WTC11 (cell line): Measurements from ENCODE around the gene HNF1B. TPM values are rescaled to one million over a fixed set of nuclear protein-coding genes. Genes with fewer than 3 reads are reported as not detected.

Source experiments
- ATAC-seq: fragments of 200-7000 bp; cut with Tn5 transposase; 2 replicates; pipeline ENCODE4 v1.10.0; 2021; ENCODE audit warnings: mild to moderate bottlenecking, moderate library complexity
- CTCF ChIA-PET: fragments of 300-600 bp; sonication (Branson Sonifier 250); formaldehyde crosslinking; loops from one replicate; lab custom pipeline; 2021; ENCODE audit warnings: antibody characterized with exemption; lab: Charles Lee
- POLR2A ChIA-PET: fragments of 350-600 bp; sonication (Branson Sonifier 250); formaldehyde crosslinking; loops from one replicate; lab custom pipeline; 2021; ENCODE audit warnings: antibody characterized with exemption; lab: Charles Lee
- DNase-seq: peaks from one replicate; pipeline ENCODE4 v3.0.0; 2021; ENCODE audit warnings: low spot score
- H3K27ac Mint-ChIP-seq: 2 replicates; pipeline ENCODE4 v1.8.0; 2021; ENCODE audit warnings: mixed read lengths
- H3K27me3 Mint-ChIP-seq: 2 replicates; pipeline ENCODE4 v1.8.0; 2021; ENCODE audit warnings: low read depth, mild to moderate bottlenecking, moderate library complexity, mixed read lengths
- H3K36me3 Mint-ChIP-seq: 2 replicates; pipeline ENCODE4 v1.8.0; 2021; ENCODE audit warnings: mixed read lengths
- H3K4me1 Mint-ChIP-seq: 2 replicates; pipeline ENCODE4 v1.8.0; 2022; ENCODE audit warnings: mixed read lengths
- H3K4me3 Mint-ChIP-seq: 2 replicates; pipeline ENCODE4 v1.8.0; 2021; ENCODE audit warnings: mild to moderate bottlenecking, moderate library complexity, mixed read lengths
- H3K9me3 Mint-ChIP-seq: 2 replicates; pipeline ENCODE4 v1.8.0; 2021; ENCODE audit warnings: mixed read lengths
- ATF3 ChIP-seq: sonication (generic); formaldehyde crosslinking; conservative IDR thresholded peaks from 2 replicates; pipeline ENCODE4 v1.8.1; 2022; ENCODE audit warnings: mild to moderate bottlenecking, missing genetic modification reagents
- ATF6 ChIP-seq: sonication (generic); formaldehyde crosslinking; IDR thresholded peaks from 2 replicates; pipeline ENCODE4 v1.8.1; 2023; ENCODE audit warnings: mild to moderate bottlenecking, missing genetic modification reagents
- CDX4 ChIP-seq: fragments of 250-450 bp; sonication (Bioruptor Pico); IDR thresholded peaks from 2 replicates; pipeline ENCODE4 v1.9.0; 2021; ENCODE audit warnings: moderate library complexity, mild to moderate bottlenecking, inconsistent platforms, borderline replicate concordance
- CREM ChIP-seq: sonication (generic); formaldehyde crosslinking; IDR thresholded peaks from 2 replicates; pipeline ENCODE4 v1.8.1; 2022; ENCODE audit warnings: mild to moderate bottlenecking, missing genetic modification reagents, moderate library complexity
- E2F1 ChIP-seq: sonication (generic); formaldehyde crosslinking; IDR thresholded peaks from 2 replicates; pipeline ENCODE4 v1.8.0; 2022; ENCODE audit warnings: mild to moderate bottlenecking, missing genetic modification reagents
- E2F5 ChIP-seq: sonication (generic); formaldehyde crosslinking; IDR thresholded peaks from 2 replicates; pipeline ENCODE4 v1.8.1; 2022; ENCODE audit warnings: mild to moderate bottlenecking, moderate library complexity, missing genetic modification reagents
- ERG ChIP-seq: fragments of 250-450 bp; sonication (Bioruptor Pico); IDR thresholded peaks from 2 replicates; pipeline ENCODE4 v1.8.0; 2021; ENCODE audit warnings: mild to moderate bottlenecking
- ESRRA ChIP-seq: sonication (generic); formaldehyde crosslinking; IDR thresholded peaks from 2 replicates; pipeline ENCODE4 v1.8.1; 2022; ENCODE audit warnings: mild to moderate bottlenecking, missing genetic modification reagents, borderline replicate concordance
- FOXJ3 ChIP-seq: sonication (generic); formaldehyde crosslinking; IDR thresholded peaks from 2 replicates; pipeline ENCODE4 v1.9.0; 2021; ENCODE audit warnings: missing genetic modification reagents, mild to moderate bottlenecking, borderline replicate concordance
- GRHL2 ChIP-seq: fragments of 250-450 bp; sonication (Bioruptor Pico); IDR thresholded peaks from 2 replicates; pipeline ENCODE4 v1.8.0; 2022; ENCODE audit warnings: mild to moderate bottlenecking, moderate library complexity; ENCODE audit not compliant: insufficient replicate concordance, severe bottlenecking
- JUN ChIP-seq: sonication (generic); formaldehyde crosslinking; IDR thresholded peaks from 2 replicates; pipeline ENCODE4 v1.8.0; 2023; ENCODE audit warnings: mild to moderate bottlenecking, missing genetic modification reagents
- KAT7 ChIP-seq: sonication (generic); formaldehyde crosslinking; IDR thresholded peaks from 2 replicates; pipeline ENCODE4 v1.8.1; 2023; ENCODE audit warnings: missing genetic modification reagents, mild to moderate bottlenecking, borderline replicate concordance
- MLX ChIP-seq: sonication (generic); formaldehyde crosslinking; IDR thresholded peaks from 2 replicates; pipeline ENCODE4 v1.8.1; 2023; ENCODE audit warnings: mild to moderate bottlenecking, missing genetic modification reagents, moderate library complexity
- NR2C2 ChIP-seq: sonication (generic); formaldehyde crosslinking; IDR thresholded peaks from 2 replicates; pipeline ENCODE4 v1.8.0; 2022; ENCODE audit warnings: mild to moderate bottlenecking, missing genetic modification reagents
- PREB ChIP-seq: sonication (generic); formaldehyde crosslinking; IDR thresholded peaks from 2 replicates; pipeline ENCODE4 v1.8.1; 2022; ENCODE audit warnings: mild to moderate bottlenecking, missing genetic modification reagents, moderate library complexity, borderline replicate concordance
- PRRX2 ChIP-seq: fragments of 250-450 bp; sonication (Bioruptor Pico); IDR thresholded peaks from 2 replicates; pipeline ENCODE4 v1.8.0; 2021; ENCODE audit warnings: mild to moderate bottlenecking
- RORB ChIP-seq: fragments of 250-450 bp; sonication (Bioruptor Pico); IDR thresholded peaks from 2 replicates; pipeline ENCODE4 v1.9.0; 2021; ENCODE audit warnings: mild to moderate bottlenecking
- SMAD3 ChIP-seq: sonication (generic); formaldehyde crosslinking; IDR thresholded peaks from 2 replicates; pipeline ENCODE4 v1.8.0; 2022; ENCODE audit warnings: missing genetic modification reagents, mild to moderate bottlenecking, borderline replicate concordance
- SOX15 ChIP-seq: fragments of 250-450 bp; sonication (Bioruptor Pico); IDR thresholded peaks from 2 replicates; pipeline ENCODE4 v1.9.0; 2021; ENCODE audit warnings: mild to moderate bottlenecking
- TEAD4 ChIP-seq: sonication (generic); formaldehyde crosslinking; IDR thresholded peaks from 2 replicates; pipeline ENCODE4 v1.8.0; 2022; ENCODE audit warnings: mild to moderate bottlenecking, missing genetic modification reagents
- TP53 ChIP-seq: sonication (generic); formaldehyde crosslinking; IDR thresholded peaks from 2 replicates; pipeline ENCODE4 v1.8.1; 2023; ENCODE audit warnings: mild to moderate bottlenecking, missing genetic modification reagents
- USF1 ChIP-seq: sonication (generic); formaldehyde crosslinking; IDR thresholded peaks from 2 replicates; pipeline ENCODE4 v1.8.0; 2022; ENCODE audit warnings: mild to moderate bottlenecking, missing genetic modification reagents
- ZNF219 ChIP-seq: sonication (generic); formaldehyde crosslinking; IDR thresholded peaks from 2 replicates; pipeline ENCODE4 v1.8.0; 2023; ENCODE audit warnings: missing genetic modification reagents, mild to moderate bottlenecking, borderline replicate concordance
- ZNF396 ChIP-seq: fragments of 250-450 bp; sonication (Bioruptor Pico); IDR thresholded peaks from 2 replicates; pipeline ENCODE4 v1.8.0; 2021; ENCODE audit warnings: mild to moderate bottlenecking, moderate library complexity, borderline replicate concordance
- total RNA-seq: library from RNA; stranded (reverse); gene quantifications from 3 replicates; pipeline ENCODE4 v1.2.3, GENCODE V29; 2021

The HNF1B gene
- total RNA-seq, 1 experiment from 2014 or later, result 0.26 TPM

GRCh38 chr17:37787055-37787757 is 42.3 kb upstream of the HNF1B start:
- ATAC-seq (no peak), DNase-seq (no peak)
- no peak overlapping the region for H3K4me3 Mint-ChIP-seq
- CTCF ChIA-PET, result interaction anchor here (1.1 kb wide), 1 partner anchor 17 kb away, joined by 5 read pairs; no protein-coding TSS in a partner anchor
- POLR2A ChIA-PET, result no interaction called here
- H3K36me3 Mint-ChIP-seq, result no peaks in the 10 kb centered on the region
- H3K9me3 Mint-ChIP-seq, result no peaks in the 10 kb centered on the region
- no peak overlapping the region for H3K27ac Mint-ChIP-seq
- no peaks in the 10 kb centered on the region for H3K4me1 Mint-ChIP-seq
- no peaks in the 10 kb centered on the region; the same call in 1 of the 2 replicates for H3K27me3 Mint-ChIP-seq
- no peak for TF ChIP-seq TP53
- no peak for TF ChIP-seq MLX
- TF ChIP-seq PRRX2, result no peak
- no peak for TF ChIP-seq SOX15 (CRISPR knock-in tag)
- no peak for TF ChIP-seq FOXJ3 (CRISPR knock-in tag)
- no peak for TF ChIP-seq E2F1 (CRISPR knock-in tag)
- no peak for TF ChIP-seq ERG (CRISPR knock-in tag)
- no peak for TF ChIP-seq CREM
- TF ChIP-seq PREB, result no peak
- TF ChIP-seq CDX4 (CRISPR knock-in tag), result no peak
- no peak for TF ChIP-seq NR2C2 (CRISPR knock-in tag)
- no peak for TF ChIP-seq GRHL2 (CRISPR knock-in tag)
- TF ChIP-seq JUN, result no peak
- no peak for TF ChIP-seq E2F5 (CRISPR knock-in tag)
- no peak for TF ChIP-seq ATF6 (CRISPR knock-in tag)
- no peak for TF ChIP-seq SMAD3 (CRISPR knock-in tag)
- TF ChIP-seq RORB, result no peak

- Mint-ChIP-seq H3K36me3 (no peaks in the 10 kb centered on the region), H3K27ac (no peak overlapping the region), H3K27me3 (no peaks in the 10 kb centered on the region; the same call in 1 of the 2 replicates), H3K9me3 (no peaks in the 10 kb centered on the region), H3K4me1 (no peaks in the 10 kb centered on the region), H3K4me3 (no peak overlapping the region)
- CTCF ChIA-PET, result interaction anchor here (1.1 kb wide), 1 partner anchor 16 kb away, joined by 5 read pairs; no protein-coding TSS in a partner anchor
- POLR2A ChIA-PET, result interaction anchor here (0.6 kb wide), 1 partner anchor 136 kb away, joined by 6 read pairs; no protein-coding TSS in a partner anchor
- no peak for DNase-seq
- no peak for ATAC-seq
- TF ChIP-seq E2F5 (CRISPR knock-in tag) (no peak), TEAD4 (CRISPR knock-in tag) (no peak), KAT7 (CRISPR knock-in tag) (no peak), ATF3 (CRISPR knock-in tag) (no peak), ZNF219 (CRISPR knock-in tag) (no peak), FOXJ3 (CRISPR knock-in tag) (no peak), USF1 (CRISPR knock-in tag) (no peak), SOX15 (CRISPR knock-in tag) (no peak), ZNF396 (no peak), ESRRA (CRISPR knock-in tag) (no peak), MLX (no peak)
Measured at GRCh38 chr17:37786481-37786880, 41.6 kb upstream of the HNF1B start.
